GM19328 (cell line): ENCODE measurements around the gene SPZ1.
"Not testable (repeated sequence)": the region's sequence is repeated elsewhere in the genome, so short reads cannot be mapped to it uniquely, and the experiment has no call there.

ENCODE experiments used
- ATAC-seq: cut with Tn5 transposase; IDR thresholded peaks from one replicate; pipeline ENCODE4 v1.9.1; 2021; ENCODE audit warnings: mild to moderate bottlenecking, moderate library complexity; ENCODE audit not compliant: unreplicated experiment

The SPZ1 gene, protein sequence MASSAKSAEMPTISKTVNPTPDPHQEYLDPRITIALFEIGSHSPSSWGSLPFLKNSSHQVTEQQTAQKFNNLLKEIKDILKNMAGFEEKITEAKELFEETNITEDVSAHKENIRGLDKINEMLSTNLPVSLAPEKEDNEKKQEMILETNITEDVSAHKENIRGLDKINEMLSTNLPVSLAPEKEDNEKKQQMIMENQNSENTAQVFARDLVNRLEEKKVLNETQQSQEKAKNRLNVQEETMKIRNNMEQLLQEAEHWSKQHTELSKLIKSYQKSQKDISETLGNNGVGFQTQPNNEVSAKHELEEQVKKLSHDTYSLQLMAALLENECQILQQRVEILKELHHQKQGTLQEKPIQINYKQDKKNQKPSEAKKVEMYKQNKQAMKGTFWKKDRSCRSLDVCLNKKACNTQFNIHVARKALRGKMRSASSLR

DNA sequence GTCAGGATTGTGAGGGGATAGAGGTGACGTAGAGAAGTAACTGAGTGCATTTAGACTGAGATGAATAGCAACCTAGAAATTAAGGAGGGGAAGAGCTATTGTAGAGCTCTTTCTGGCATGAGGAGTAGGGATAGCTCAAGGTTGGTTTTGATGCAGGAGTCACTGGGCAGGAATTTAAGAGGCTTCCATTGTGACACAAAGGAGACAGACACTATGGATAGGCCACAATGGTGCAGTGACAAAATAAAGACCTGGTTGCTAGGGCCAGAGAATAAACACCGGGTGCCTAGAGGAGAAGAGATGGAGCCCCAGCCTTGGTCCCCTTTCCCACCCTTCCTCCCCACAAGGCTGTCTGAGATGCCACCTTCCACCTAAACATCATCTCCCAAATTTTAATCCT, at the start of gene SPZ1:
Gene SPZ1, plus strand, starts transcription at position 301 of the 400 bp plus-strand sequence. CDS start 214 bp downstream, outside the sequence.
- ATAC-seq, result no peak

DNA sequence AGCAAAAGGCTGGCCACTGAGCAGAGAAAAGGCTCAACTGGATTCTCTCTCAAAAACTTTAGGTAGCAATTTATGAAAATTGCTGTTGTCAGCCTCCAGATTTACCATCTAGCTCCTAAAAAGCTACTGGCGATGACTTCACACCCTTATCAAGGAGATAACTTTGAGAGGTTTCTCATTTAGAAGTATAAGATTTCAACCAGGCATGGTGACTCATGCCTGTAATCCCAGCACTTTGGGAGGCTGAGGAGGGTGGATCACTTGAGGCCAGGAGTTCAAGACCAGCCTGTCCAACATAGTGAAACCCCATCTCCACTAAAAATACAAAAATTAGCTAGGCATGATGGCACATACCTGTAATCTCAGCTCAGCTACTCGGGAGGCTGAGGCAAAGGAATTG, 49.3 kb upstream of the SPZ1 start:
- ATAC-seq, result not testable (repeated sequence)

DNA sequence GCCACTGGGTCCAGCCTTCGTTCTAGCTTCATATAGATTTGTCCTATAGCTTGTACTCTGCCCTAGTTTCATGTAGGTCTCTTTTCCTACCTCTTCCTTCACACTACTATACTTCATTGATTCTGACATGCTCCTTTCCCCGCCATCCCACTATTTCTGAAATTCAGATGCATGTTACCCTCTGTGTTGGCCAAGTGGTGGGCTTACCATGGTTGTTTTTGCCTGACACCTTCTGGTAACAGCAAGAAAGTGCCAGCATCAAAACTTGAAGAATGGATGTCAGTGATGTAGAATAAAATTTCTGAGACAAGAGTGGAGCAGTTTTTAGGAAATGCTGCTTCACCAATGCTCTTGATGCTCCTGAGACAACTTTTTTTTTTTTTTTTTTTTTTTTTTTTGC, 44.5 kb upstream of the SPZ1 start:
- ATAC-seq, result no peak

DNA sequence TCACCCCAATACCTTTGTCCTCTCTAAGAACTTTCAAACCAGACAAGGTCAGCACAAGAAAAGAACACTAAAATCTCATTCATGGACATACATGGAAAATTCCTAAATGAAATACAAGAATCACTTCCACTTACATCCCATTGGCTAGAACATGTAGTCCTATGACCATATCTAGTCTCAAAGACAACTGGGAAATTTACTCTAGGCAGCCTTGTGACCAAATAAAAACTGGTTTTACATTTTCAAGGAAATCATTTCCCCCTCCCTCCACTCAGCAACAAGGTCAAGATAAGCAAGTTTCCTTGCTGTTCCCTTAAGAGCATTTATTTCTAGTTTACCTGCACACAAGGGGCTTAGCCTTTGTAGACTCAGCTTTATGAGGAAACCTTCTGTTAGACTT, 43.6 kb upstream of the SPZ1 start:
- no peak for ATAC-seq

DNA sequence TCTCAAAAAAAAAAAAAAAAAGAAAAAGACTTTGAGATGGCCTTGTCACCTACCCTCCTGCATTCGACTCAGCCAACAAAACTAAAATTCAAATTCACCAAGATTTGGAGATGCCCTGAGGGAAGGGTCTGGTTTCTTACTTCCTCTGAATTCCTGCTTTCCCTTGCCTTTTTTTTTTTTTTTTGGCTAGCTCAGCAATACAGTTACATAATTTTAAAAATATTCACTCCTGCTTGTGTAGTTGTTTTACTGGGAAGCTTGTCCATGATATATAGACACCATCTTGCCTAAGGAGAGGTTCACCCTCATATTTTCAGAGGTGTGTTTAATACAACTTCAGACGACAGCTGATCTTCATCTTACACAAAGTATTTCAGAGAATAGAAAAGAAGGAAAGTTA, 42.6 kb upstream of the SPZ1 start:
- no peak for ATAC-seq

DNA sequence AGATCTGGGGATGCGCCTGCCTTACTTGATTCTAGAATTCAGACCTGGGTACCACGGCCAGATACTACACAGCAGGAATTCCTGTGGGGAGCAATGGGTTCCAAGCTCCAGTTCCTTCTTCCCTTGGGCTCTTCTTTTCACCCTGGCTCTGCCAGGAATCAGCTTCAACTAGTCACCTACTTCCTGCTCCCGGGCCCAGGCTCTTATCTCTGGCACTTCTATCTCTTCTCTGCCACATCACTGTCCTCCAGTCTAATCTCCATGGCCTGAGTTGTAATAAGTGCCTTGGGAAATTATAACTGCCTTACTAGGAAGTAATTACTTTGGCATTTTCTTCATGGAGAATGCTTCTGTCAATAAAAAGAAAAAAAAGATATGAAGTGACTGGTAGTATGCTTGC, 37.7 kb upstream of the SPZ1 start:
- ATAC-seq, result no peak

DNA sequence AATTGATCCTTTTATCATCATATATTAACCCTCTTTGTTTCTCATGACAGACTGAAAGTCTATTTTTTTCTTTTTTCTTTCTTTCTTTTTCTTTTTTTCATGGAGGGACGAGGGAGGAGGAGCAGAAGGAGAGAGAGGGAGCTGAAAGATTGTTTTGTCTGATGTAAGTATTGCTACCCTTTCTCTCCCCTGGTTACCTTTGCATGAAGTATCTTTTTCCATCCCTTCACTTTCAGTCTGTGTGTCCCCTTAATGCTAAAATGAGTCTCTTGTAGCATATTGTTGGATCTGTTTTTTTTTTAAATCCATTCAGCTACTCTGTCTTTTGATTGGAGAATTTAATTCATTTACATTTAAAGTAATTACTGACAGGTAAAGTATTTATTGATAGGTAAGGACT, 36.4 kb upstream of the SPZ1 start:
- ATAC-seq, result no peak

DNA sequence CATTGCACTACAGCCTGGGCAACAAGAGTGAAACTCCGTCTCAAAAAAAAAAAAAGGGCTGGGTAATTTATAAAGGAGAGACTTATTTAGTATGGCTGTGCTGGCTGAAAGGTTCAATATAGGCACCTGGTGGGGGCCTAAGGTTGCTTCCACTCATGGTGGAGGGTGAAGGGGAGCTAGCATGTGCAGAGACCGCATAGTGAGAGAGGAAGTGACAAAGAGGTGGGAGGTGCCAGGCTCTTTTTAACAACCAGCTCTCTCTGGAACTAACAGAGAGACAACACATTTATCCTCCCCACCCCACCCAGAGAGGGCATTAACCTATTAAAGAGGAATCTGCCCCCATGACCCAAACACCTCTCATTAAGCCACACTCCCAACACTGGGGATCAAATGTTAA, 35.1 kb upstream of the SPZ1 start:
- ATAC-seq, result no peak

DNA sequence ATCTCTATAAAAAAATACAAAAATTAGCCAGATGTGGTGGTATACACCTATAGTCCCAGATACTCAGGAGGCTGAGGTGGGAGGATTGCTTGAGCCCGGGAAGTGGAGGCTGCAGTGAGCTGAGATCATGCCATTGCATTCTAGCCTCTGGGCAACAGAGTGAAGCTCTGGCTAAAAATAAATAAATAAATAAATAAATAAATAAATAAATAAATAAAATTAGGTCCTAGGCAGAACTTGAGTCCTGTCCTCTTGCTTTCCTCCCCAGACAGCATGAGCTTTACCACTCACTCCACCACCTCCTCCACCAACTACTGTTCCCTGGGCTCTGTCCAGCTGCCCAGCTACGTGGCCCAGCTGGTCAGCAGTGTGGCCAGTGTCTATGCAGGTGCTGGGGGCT, 31.6 kb upstream of the SPZ1 start:
- no peak for ATAC-seq

DNA sequence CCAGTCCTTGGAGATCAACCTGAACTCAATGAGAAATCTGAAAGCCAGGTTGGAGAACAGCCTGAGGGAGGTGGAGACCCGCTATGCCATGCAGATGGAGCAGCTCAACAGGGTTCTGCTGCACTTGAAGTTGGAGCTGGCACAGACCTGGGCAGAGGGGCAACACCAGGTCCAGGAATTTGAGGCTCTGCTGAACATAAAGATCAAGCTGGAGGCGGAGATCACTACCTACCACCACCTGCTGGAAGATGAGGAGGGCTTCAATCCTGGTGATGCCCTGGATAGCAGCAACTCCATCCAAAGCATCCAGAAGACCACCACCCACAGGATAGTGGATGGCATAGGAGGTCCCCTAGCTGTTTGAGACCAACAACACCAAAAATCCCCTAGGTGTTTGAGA, 30.5 kb upstream of the SPZ1 start:
- ATAC-seq, result no peak

DNA sequence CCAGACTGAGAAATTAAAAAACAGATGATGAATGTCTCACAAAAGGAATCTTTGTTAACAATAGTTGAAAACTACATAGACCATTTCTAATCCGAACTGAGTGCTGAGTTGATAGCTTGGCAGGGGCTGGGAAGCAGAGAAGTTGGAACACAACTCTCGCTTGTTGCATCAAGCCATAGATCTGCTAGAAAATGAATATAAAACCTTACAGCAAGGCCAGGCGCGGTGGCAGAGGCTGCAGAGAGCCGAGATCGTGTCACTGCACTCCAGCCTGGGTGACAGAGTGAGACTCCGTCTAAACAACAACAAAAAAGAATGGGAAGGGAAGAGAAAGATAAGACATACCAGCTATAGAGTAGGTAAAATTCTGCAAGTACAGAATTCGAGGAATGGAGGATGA, 28.0 kb upstream of the SPZ1 start:
- no peak for ATAC-seq

DNA sequence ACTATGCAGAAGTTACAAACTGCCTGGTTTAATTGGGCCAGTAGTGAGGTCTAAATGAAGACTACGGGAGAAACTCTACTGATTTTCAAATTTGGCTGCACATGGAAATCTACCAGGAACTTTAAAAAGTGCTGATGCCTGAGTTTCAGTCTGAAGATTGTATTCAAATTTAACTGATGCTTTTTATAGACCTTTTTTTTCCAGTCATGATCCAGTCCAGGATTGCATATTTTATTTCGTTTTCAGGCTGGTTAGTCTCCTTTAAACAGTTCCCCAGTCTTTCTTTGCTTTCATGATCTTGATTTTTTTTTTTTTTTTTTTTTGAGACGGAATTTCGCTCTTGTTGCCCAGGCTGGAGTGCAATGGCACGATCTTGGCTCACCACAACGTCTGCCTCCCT, 23.7 kb upstream of the SPZ1 start:
- no peak for ATAC-seq

DNA sequence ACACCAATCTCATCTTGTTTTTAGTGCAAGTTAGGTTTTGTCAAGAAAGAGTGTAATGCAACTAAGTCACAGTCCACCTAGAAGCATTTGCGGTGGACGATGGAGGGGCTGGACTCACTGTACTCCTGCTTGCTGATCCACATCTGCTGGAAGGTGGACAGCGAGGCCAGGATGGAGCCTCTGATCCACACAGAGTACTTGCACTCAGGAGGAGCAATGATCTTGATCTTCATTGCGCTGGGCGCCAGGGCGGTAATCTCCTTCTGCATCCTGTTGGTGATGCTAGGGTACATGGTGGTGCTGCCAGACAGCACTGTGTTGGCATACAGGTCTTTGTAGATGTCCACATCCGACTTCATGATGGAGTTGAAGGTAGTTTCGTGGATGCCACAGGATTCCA, 20.2 kb upstream of the SPZ1 start:
- no peak for ATAC-seq

DNA sequence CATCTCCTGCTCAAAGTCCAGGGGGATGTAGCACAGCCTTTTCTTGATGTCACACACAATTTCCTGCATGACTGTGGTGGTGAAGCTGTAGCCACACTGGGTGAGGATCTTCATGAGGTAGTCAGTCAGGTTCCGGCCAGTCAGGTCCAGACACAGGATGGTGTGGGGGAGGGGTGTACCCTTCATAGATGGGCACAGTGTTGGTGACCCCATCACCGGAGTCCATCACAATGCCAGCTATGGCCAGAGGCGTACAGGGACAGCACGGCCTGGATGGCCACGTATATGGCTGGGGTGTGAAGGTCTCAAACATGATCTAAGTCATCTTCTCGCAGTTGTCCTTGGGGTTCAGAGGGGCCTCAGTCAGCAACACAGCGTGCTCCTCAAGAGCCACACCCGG, 19.7 kb upstream of the SPZ1 start:
- ATAC-seq, result no peak

DNA sequence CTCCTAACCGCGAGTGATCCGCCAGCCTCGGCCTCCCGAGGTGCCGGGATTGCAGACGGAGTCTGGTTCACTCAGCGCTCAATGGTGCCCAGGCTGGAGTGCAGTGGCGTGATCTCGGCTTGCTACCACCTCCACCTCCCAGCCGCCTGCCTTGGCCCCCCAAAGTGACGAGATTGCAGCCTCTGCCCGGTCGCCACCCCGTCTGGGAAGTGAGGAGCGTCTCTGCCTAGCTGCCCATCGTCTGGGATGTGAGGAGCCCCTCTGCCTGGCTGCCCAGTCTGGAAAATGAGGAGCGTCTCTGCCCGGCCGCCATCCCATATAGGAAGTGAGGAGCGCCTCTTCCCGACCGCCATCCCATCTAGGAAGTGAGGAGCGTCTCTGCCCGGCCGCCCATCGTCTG, 19.0 kb upstream of the SPZ1 start:
- ATAC-seq, result not testable (repeated sequence)

DNA sequence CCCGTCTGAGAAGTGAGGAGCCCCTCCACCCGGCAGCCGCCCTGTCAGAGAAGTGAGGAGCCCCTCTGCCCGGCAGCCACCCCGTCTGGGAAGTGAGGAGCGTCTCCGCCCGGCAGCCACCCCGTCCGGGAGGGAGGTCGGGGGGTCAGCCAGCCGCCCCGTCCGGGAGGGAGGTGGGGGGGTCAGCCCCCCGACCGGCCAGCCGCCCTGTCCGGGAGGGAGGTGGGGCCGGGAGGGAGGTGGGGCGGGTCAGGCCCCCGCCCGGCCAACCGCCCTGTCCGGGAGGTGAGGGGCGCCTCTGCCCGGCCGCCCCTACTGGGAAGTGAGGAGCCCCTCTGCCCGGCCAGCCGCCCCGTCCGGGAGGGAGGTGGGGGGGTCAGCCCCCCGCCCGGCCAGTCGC, 18.5 kb upstream of the SPZ1 start:
- ATAC-seq, result not testable (repeated sequence)

DNA sequence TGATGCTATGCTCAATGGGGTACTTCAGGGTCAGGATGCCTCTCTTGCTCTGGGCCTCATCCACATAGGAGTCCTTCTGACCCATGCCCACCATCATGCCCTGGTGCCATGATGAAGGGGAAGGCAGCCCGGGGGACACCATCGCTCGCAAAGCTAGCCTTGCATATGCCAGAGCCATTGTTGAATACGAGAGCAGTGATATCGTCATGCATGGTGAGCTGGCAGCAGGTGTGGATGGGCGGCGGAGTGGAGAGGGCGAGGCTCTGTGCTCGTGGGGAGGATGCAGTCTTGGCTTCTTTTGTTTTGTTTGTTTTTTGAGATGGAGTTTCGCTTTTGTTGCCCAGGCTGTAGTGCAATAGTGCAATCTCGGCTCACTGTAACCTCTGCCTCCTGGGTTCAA, 17.2 kb upstream of the SPZ1 start:
- no peak for ATAC-seq

DNA sequence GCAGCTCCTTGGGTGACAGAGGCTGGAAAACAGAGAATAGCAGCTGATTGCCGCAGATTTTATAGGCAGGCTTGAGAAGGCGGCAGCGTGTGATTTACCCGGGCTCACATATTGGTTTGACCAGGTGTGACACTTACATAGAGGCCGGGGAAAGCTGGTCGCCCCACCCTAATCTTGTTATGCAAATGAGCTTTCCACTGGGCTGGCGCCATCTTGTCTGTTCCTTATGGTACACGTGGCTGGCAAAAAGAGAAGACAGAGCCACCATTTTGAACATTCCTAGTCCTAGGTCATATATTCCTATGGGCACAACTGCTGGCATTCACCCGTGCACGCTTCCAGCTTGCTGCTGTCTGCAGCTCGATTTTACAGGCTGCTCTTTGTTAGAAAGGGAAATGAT, 11.3 kb upstream of the SPZ1 start:
- ATAC-seq, result no peak

DNA sequence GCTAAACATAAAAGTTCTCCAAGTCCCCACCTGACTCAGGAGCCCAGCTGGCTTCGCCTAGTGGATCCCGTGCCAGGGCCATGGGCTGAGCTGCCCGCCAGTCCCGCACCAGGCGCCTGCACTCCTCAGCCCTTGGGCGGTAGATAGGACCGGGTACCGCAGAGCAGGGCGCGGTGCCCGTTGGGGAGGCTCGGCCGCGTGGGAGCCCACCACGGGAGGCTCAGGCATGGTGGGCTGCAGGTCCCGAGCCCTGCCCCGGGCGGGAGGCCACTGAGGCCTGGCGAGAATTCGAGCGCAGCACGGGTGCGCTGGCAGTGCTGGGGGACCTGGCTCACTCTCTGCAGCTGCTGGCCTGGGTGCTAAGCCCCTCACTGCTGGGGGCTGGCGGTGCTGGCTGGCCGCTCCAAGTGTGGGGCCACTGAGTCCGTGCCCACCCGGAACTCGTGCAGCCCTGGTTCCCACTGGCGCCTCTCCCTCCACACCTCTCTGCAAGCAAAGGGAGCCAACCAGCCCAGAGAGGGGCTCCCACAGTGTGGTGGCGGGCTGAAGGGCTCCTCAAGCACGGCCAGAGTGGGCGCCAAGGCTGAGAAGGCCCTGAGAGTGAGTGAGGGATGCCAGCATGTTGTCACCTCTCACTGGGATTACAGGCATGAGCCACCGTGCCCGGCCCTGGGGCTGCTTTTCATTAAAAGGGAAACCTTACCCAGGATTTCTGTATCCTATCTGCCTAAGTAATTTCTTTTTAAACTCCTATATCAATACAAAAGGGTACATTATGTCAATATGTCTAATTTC, 9.7 kb upstream of the SPZ1 start:
- ATAC-seq, result no peak

DNA sequence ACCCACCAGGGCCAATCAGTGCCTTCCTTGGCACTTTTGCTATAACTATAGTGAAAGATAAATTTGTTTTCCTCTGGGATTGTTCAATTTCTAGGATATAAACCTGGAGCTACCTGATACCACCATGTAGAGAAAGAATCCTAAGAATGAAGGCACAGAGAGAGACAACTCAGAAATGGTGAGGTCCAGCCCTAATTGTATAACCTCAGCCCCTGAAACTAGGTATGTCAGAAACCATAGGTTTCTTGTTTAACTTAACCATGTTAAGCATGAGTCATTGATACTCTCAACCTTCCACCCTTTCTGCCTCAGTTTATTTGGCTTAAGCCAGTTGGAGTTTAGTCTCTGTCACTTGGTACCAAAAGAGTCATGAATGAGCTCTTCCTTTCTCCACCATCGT, 4.6 kb upstream of the SPZ1 start:
- ATAC-seq, result no peak

DNA sequence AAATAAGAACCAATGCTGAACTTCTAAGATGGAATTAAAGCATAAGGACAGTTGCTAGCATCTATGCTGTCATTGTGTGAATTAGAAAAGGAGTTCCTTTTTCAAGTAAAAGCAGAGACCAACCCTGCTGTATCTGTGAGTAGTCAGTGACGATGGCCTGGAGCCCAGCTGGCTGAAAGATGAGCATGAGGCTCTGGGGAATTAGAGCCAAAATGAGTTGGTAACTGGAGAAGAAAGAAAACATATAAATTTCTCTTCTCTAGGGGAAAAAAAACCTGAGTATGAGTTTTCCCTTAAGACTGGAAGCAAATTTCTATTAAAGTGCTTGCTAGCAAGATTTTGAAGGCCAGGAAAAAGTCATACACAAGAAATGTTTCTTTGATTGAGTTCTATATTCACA, 1.6 kb upstream of the SPZ1 start:
- ATAC-seq, result no peak

DNA sequence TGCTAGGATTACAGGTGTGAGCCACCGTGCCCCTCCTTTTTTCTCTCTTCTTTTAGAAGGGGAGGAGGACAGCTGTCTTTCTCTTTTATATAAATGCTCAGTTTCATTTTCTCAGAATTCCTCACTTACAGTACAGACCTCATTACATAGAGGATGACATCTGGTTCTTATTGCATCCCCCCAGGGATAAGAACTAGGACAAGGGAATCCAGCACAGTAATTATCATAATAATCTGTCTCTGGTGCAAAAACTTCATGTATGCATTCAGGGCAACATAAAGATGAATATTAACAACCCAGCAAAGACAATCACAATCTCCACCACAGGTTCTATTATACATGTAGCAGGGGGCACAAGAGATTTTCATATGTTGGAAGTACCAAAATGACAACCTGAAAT, 5.1 kb downstream of the SPZ1 start:
- no peak for ATAC-seq
